C4-2B (cell line): ENCODE results near the gene CCDC91.

Experiments
- ZFX ChIP-seq: fragments of 450-650 bp; IDR thresholded peaks from 2 replicates; pipeline ENCODE4 v1.6.1; 2017
- TF ChIP-seq, protein P1 (sequence below): fragments of 450-650 bp; conservative IDR thresholded peaks from 2 replicates; pipeline ENCODE4 v1.5.1; 2017; ENCODE audit warnings: mild to moderate bottlenecking

DNA sequence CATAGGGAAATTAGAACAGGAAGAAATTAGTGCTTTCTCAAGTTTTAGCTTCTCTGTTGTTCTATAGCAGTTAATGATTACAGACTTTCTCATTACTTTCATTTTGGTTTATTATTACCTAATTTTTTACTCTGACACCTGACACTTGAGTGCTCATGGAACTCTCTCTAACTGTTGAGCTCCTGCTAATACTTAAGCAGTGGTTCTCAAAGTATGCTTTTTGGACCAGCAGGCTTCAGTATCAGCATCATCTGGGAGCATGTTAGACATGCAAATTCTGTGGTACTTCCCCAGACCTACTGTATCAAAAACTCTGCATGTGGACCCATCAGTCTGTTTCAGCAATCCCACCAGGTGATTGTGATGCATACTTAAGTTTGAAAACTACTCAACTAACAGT lies 235.3 kb downstream of the CCDC91 start:
- TF ChIP-seq, protein P1, sequence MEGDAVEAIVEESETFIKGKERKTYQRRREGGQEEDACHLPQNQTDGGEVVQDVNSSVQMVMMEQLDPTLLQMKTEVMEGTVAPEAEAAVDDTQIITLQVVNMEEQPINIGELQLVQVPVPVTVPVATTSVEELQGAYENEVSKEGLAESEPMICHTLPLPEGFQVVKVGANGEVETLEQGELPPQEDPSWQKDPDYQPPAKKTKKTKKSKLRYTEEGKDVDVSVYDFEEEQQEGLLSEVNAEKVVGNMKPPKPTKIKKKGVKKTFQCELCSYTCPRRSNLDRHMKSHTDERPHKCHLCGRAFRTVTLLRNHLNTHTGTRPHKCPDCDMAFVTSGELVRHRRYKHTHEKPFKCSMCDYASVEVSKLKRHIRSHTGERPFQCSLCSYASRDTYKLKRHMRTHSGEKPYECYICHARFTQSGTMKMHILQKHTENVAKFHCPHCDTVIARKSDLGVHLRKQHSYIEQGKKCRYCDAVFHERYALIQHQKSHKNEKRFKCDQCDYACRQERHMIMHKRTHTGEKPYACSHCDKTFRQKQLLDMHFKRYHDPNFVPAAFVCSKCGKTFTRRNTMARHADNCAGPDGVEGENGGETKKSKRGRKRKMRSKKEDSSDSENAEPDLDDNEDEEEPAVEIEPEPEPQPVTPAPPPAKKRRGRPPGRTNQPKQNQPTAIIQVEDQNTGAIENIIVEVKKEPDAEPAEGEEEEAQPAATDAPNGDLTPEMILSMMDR: no peak
- no peak for TF ChIP-seq ZFX
